Lung (tissue), 12 donors: ENCODE measurements around the gene DRP2. TPM values are rescaled to one million over a fixed set of nuclear protein-coding genes. Genes with fewer than 3 reads are reported as not detected.

Experiments
- ATAC-seq: fragments of 200-7000 bp; cut with Tn5 transposase; one replicate; pipeline ENCODE4 v1.9.1; 2020; ENCODE audit warnings: moderate number of reproducible peaks; ENCODE audit not compliant: insufficient read depth, low FRiP score
- DNase-seq, 3 donors: peaks; one replicate each; pipeline ENCODE4 v3.0.0-alpha.2; 2013 to 2017
- H3K27ac ChIP-seq, 2 donors: one replicate each; pipeline ENCODE4 v1.5.1; 2013; ENCODE audit warnings: mild to moderate bottlenecking in 2 of 2, moderate library complexity in 2 of 2, control low read depth in 1 of 2, inconsistent platforms in 1 of 2, low read depth in 1 of 2, low read length in 1 of 2
- H3K27me3 ChIP-seq, 3 donors: one replicate each; pipeline ENCODE4 v1.5.1; 2013; ENCODE audit warnings: low read length in 2 of 3; ENCODE audit not compliant: control insufficient read depth in 3 of 3, insufficient read depth in 3 of 3
- H3K36me3 ChIP-seq, 4 donors: one replicate each; pipeline ENCODE4 v1.5.1; 2013; ENCODE audit warnings: low read length in 4 of 4, mild to moderate bottlenecking in 1 of 4, moderate library complexity in 1 of 4; ENCODE audit not compliant: control insufficient read depth in 4 of 4, insufficient read depth in 4 of 4
- H3K4me1 ChIP-seq, 5 donors: one replicate each; pipeline ENCODE4 v1.5.1; 2013; ENCODE audit warnings: low read length in 5 of 5, mild to moderate bottlenecking in 2 of 5, moderate library complexity in 1 of 5; ENCODE audit not compliant: control insufficient read depth in 5 of 5, insufficient read depth in 5 of 5
- H3K4me3 ChIP-seq: one replicate; pipeline ENCODE4 v1.5.1; 2013; ENCODE audit warnings: mild to moderate bottlenecking, control low read depth, moderate library complexity
- H3K9ac ChIP-seq, 2 donors: one replicate each; pipeline ENCODE4 v1.5.1; 2013; ENCODE audit warnings: low read length in 2 of 2, control low read depth in 1 of 2; ENCODE audit not compliant: insufficient read depth in 1 of 2
- H3K9me3 ChIP-seq, 4 donors: one replicate each; pipeline ENCODE4 v1.5.1; 2013; ENCODE audit warnings: low read length in 3 of 4, mild to moderate bottlenecking in 1 of 4, moderate library complexity in 1 of 4; ENCODE audit not compliant: control insufficient read depth in 4 of 4, insufficient read depth in 3 of 4
- CTCF ChIP-seq: IDR thresholded peaks from 2 replicates; pipeline ENCODE4 v1.5.1; 2012; ENCODE audit warnings: mild to moderate bottlenecking; ENCODE audit errors: control extremely low read depth, extremely low read depth
- WGBS, 2 donors: extraction: QIAGEN DNeasy Blood & Tissue Kit; methylation state at CpG; one replicate each; pipeline ENCODE4 v1.1.7; 2013; 5-methylcytosine and 5-hydroxymethylcytosine counted together
- polyA plus RNA-seq, 2 donors: library from polyadenylated mRNA; stranded (reverse); fragments of 200-250 nt; gene quantifications; one replicate each; pipeline ENCODE4 v1.2.1, GENCODE V29; 2013
- total RNA-seq, 2 donors: library from RNA; depleted of rRNA in 1 of 2; stranded (reverse); fragments of >200 nt in 1 of 2; gene quantifications; one replicate each; pipeline ENCODE4 v1.2.1, GENCODE V29; 2014 to 2021
- donor health status: control.
- donor health status: control.
- donor health status: Bipolar disorder and iron deficiency.
- donor health status: healthy.
- donor health status: DM: yes; HTN: yes; CAD: no.

DRP2 gene
- total and polyA plus RNA-seq, 4 donors, result 0.01 to 0.74 (median 0.03) TPM; not detected in 1

GRCh38 chrX:101274198-101274597 is 54.6 kb downstream of the DRP2 start:
- H3K27me3 ChIP-seq, result peaks cover 0 to 7% (median 2%) of the 10 kb centered on the region in 3 donors
- DNase-seq (no peak), ATAC-seq (no peak)
- no peaks in the 10 kb centered on the region for H3K9me3 ChIP-seq
- H3K9ac ChIP-seq, result no peak overlapping the region
- TF ChIP-seq CTCF, result no peak
- no peak overlapping the region for H3K27ac ChIP-seq
- 87 to 98% methylated on average over 6 of the region's 6 CpGs for WGBS, 2 donors
- no peak overlapping the region for H3K4me3 ChIP-seq
- no peaks in the 10 kb centered on the region for H3K4me1 ChIP-seq
- no peaks in the 10 kb centered on the region for H3K36me3 ChIP-seq

GRCh38 chrX:101276238-101276637 is 56.7 kb downstream of the DRP2 start:
- no peak for DNase-seq
- no peak for ATAC-seq
- Histone ChIP-seq H3K27ac (no peak overlapping the region), H3K9me3 (no peaks in the 10 kb centered on the region), H3K27me3 (peaks cover 0 to 7% (median 2%) of the 10 kb centered on the region in 3 donors), H3K9ac (no peak overlapping the region), H3K4me3 (no peak overlapping the region), H3K4me1 (no peaks in the 10 kb centered on the region), H3K36me3 (no peaks in the 10 kb centered on the region)
- 80 to 94% methylated on average over 2 of the region's 2 CpGs for WGBS, 2 donors
- no peak for TF ChIP-seq CTCF

GRCh38 chrX:101287402-101287801 is 67.8 kb downstream of the DRP2 start:
- H3K4me1 ChIP-seq, result peaks cover 0 to 4% (median 0%) of the 10 kb centered on the region in 5 donors
- no peak overlapping the region for H3K4me3 ChIP-seq
- no peaks in the 10 kb centered on the region for H3K9me3 ChIP-seq
- no peak overlapping the region for H3K9ac ChIP-seq
- ATAC-seq (no peak), DNase-seq (peak in 2 of 3 donors; percentile 53 to 65)
- no peaks in the 10 kb centered on the region for H3K36me3 ChIP-seq
- H3K27ac ChIP-seq, result no peak overlapping the region
- H3K27me3 ChIP-seq, result peaks cover 0 to 4% (median 2%) of the 10 kb centered on the region in 3 donors
- no peak for TF ChIP-seq CTCF
- WGBS, 2 donors, result 7 to 28% methylated on average over 2 of the region's 2 CpGs
